Right cardiac atrium (tissue), 5 donors: Measurements from ENCODE around the gene DGCR6L. TPM values are rescaled to one million over a fixed set of nuclear protein-coding genes. Genes with fewer than 3 reads are reported as not detected.
"Not testable (repeated sequence)": the region's sequence is repeated elsewhere in the genome, so short reads cannot be mapped to it uniquely, and the experiment has no call there.

ENCODE experiments used
- ATAC-seq, 2 donors: fragments of 200-7000 bp; cut with Tn5 transposase; one replicate each; pipeline versions ENCODE4 v1.8.0 to v1.9.1; 2020; ENCODE audit warnings: moderate library complexity in 2 of 2, mild to moderate bottlenecking in 1 of 2
- DNase-seq, 3 donors: peaks; one replicate each; pipeline ENCODE4 v3.0.0-alpha.2; 2020
- H3K27ac ChIP-seq: one replicate; pipeline ENCODE4 v1.5.1; 2013; ENCODE audit warnings: mild to moderate bottlenecking, low read length, control low read depth, moderate library complexity
- H3K27me3 ChIP-seq: one replicate; pipeline ENCODE4 v1.6.1; 2013; ENCODE audit not compliant: control insufficient read depth, insufficient read depth
- H3K4me1 ChIP-seq: one replicate; pipeline ENCODE4 v1.6.1; 2013; ENCODE audit warnings: low read length; ENCODE audit not compliant: control insufficient read depth, insufficient read depth
- H3K4me3 ChIP-seq: one replicate; pipeline ENCODE4 v1.5.1; 2013; ENCODE audit warnings: low read length, control low read depth
- H3K9me3 ChIP-seq: one replicate; pipeline ENCODE4 v1.6.1; 2013; ENCODE audit warnings: low read length; ENCODE audit not compliant: control insufficient read depth
- WGBS: extraction: QIAGEN DNeasy Blood & Tissue Kit; methylation state at CpG from one replicate; pipeline ENCODE4 v1.1.7; 2013; 5-methylcytosine and 5-hydroxymethylcytosine counted together
- intact Hi-C, 4 donors: fragments of 100-400 bp; cut with DNase I; formaldehyde crosslinking; loops; one replicate each; pipeline versions ENCODE4 v1.11.0 to v1.14.0; 2022 to 2023
- polyA plus RNA-seq: library from polyadenylated mRNA; stranded (reverse); fragments of 200-250 nt; gene quantifications from one replicate; pipeline ENCODE4 v1.2.3, GENCODE V29; 2013
- total RNA-seq, 4 donors: library from RNA; stranded (reverse); fragmentation: NEBNext Ultra II Directional; extraction: Animal tissue kit (Norgen Biotek cat#: 25700); gene quantifications; one replicate each; pipeline ENCODE4 v1.2.1, GENCODE V29; 2021
- donor health status: healthy with polysubstance abuse.
- donor health status: DM: no; HTN: yes; CAD: no.
- donor health status: DM: no; HTN: no; CAD: no.
- donor health status: DM: no; HTN: yes; CAD: no; lungs with severe emphysema.
- donor health status: DM: yes; HTN: yes; CAD: no.

The DGCR6L gene
- total and polyA plus RNA-seq, 5 donors, result 40.0 to 88.9 (median 56.6) TPM

- intact Hi-C loops, result loop anchor here in 1 of 4 donors (5.0 kb wide), 1 partner anchor 130 kb away; no protein-coding TSS in a partner anchor
- not testable (repeated sequence) for H3K27ac ChIP-seq, H3K9me3 ChIP-seq, H3K4me3 ChIP-seq, DNase-seq, ATAC-seq, H3K27me3 ChIP-seq, H3K4me1 ChIP-seq
- WGBS, result 43% methylated on average over 19 of the region's 20 CpGs
Measured at GRCh38 chr22:20286784-20287423, 33.0 kb downstream of the DGCR6L start.

GRCh38 chr22:20286312-20286660, 33.6 kb downstream of the DGCR6L start:
- H3K4me1 ChIP-seq, ATAC-seq, DNase-seq, H3K27me3 ChIP-seq, H3K9me3 ChIP-seq, H3K4me3 ChIP-seq, H3K27ac ChIP-seq: not testable (repeated sequence)
- WGBS, result 28% methylated on average over 8 of the region's 8 CpGs
- intact Hi-C loops, result loop anchor here in 1 of 4 donors (5.0 kb wide), 1 partner anchor 129 kb away; no protein-coding TSS in a partner anchor

- not testable (repeated sequence) for H3K9me3 ChIP-seq, H3K4me1 ChIP-seq, H3K27ac ChIP-seq, H3K27me3 ChIP-seq, H3K4me3 ChIP-seq
- WGBS, result 30% methylated on average over 11 of the region's 12 CpGs
- peak; percentile 81 to 92 (median 89) for DNase-seq
- intact Hi-C loops, result loop anchor here in 3 of 4 donors (2.0 to 5.0 kb wide), 3 partner anchors 127 to 129 kb away; no protein-coding TSS in a partner anchor
- peak; percentile 79 to 84 for ATAC-seq
Measured at GRCh38 chr22:20285473-20286311, 34.2 kb downstream of the DGCR6L start.

DNA sequence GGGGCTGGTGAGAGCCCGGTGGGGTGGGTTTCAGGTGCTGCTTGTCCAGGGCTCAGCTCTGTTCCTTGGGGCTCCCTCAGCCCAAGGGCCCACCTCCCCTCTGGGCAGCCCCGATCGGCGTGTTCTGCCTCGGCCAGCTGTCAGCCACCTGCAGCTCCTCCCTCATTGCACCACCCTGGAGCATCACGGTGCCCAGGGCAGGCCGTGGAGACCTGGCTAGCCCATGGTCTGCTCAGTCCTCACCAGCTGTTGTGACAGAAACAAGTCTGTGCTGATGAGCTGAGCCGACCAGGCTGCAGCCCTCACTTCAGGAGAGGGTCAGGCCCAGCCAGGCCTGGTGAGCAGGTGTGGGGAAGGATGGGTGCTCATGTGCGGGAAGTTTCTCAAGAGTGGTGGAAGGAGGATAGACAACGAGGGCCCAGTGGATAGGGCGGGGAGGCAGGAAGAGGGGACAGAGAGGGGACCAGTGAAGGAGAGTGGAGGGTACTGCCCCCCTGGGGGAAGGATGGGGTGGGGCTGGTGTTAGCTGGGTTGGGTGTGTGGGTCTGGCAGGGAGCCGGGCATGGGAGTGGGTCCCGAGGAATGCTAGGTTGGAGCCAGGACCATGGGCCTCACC, 35.3 kb downstream of the DGCR6L start:
- WGBS, result 86% methylated on average over 13 of the region's 13 CpGs
- no peak for ATAC-seq

DNA sequence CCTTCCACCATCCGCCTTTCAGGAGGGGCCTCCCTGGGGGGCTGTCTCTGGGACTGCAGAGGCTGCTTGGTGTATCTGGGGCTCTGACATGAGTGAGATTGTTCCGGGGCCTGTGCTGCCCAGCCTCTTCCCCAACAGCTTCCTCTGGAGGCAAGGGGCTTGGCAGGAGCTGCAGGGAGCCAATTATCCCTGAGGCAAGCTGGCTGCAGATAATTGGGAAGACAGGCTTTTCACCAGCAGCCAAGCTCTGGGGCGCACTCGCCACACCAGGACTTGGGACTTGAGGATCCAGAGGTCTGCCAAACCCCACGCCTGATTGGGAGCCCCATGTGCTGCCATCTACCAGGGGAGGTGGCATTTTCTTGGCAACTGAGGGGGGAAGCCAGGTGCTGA, 36.2 kb downstream of the DGCR6L start:
- ATAC-seq (no peak), DNase-seq (no peak)
- 68% methylated on average over 5 of the region's 5 CpGs for WGBS
- Histone ChIP-seq H3K4me1 (no peaks in the 10 kb centered on the region), H3K4me3 (no peak overlapping the region), H3K27me3 (no peaks in the 10 kb centered on the region), H3K9me3 (no peaks in the 10 kb centered on the region), H3K27ac (no peak overlapping the region)
- intact Hi-C loops, result loop anchor here in 3 of 4 donors (2.0 to 5.0 kb wide), 3 partner anchors 125 to 127 kb away; no protein-coding TSS in a partner anchor

More for the DNA sequence above, 35.3 kb downstream of the DGCR6L start:
- Histone ChIP-seq H3K4me1 (no peaks in the 10 kb centered on the region), H3K9me3 (no peaks in the 10 kb centered on the region), H3K27me3 (no peaks in the 10 kb centered on the region), H3K27ac (no peak overlapping the region), H3K4me3 (no peak overlapping the region)
- DNase-seq, result no peak
- intact Hi-C loops, result loop anchor here (2.0 to 5.0 kb wide), 3 partner anchors 126 to 128 kb away; no protein-coding TSS in a partner anchor

- 75% methylated on average over 15 of the region's 15 CpGs for WGBS
- ATAC-seq, result no peak
- Histone ChIP-seq H3K4me3 (no peak overlapping the region), H3K9me3 (no peaks in the 10 kb centered on the region), H3K4me1 (no peaks in the 10 kb centered on the region), H3K27me3 (no peaks in the 10 kb centered on the region), H3K27ac (no peak overlapping the region)
- no peak for DNase-seq
- intact Hi-C loops, result loop anchor here in 1 of 4 donors (5.0 kb wide), 1 partner anchor 126 kb away; no protein-coding TSS in a partner anchor
Measured at GRCh38 chr22:20282901-20283673, 36.8 kb downstream of the DGCR6L start.

DNA sequence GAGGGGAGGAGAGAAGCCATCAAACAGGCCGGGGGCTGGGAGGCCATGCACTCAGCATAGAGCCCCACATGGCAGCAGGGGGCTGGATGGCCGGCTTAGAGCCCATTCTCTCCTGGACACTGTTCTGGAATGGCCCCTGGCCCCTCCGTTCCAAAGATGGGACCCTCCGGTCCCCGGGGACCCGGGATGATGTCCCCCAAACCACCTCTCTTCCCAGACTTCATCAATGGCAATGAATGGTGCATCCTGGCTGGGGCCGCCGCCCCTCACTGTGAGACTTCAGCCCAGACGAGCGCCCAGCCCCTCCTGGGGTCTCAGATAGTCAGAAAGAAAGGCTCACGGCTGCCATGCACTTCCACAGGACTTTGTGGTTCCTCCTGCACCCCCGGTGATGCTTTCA, 38.0 kb downstream of the DGCR6L start:
- 77% methylated on average over 12 of the region's 12 CpGs for WGBS
- Histone ChIP-seq H3K4me1 (no peaks in the 10 kb centered on the region), H3K27ac (no peak overlapping the region), H3K4me3 (no peak overlapping the region), H3K27me3 (no peaks in the 10 kb centered on the region), H3K9me3 (no peaks in the 10 kb centered on the region)
- ATAC-seq, result no peak
- DNase-seq, result no peak
- intact Hi-C loops, result loop anchor here in 1 of 4 donors (5.0 kb wide), 1 partner anchor 125 kb away; no protein-coding TSS in a partner anchor

DNA sequence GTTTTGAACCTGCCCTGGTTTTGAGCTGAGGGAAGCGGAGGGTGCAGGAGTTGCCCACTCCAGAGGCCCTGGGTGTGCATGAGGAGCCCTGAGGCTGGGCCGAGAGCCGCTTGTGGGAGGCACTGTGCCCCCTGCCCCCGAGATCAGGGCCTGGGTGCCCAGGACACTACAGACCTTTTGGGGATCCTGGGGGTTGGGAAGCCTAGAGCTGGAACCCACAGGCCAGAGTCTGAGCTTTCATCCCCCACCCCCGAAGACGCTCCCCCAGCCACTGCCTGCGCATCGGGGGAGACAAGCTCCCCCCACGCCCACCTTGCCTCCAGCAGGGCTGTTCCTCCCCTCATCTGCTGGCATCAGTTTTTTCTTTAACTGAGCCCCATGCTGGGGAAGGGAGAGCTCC, 38.4 kb downstream of the DGCR6L start:
- not testable (repeated sequence) for H3K4me3 ChIP-seq, H3K4me1 ChIP-seq, ATAC-seq, H3K9me3 ChIP-seq, DNase-seq, H3K27ac ChIP-seq, H3K27me3 ChIP-seq
- intact Hi-C loops, result loop anchor here in 1 of 4 donors (5.0 kb wide), 1 partner anchor 124 kb away; no protein-coding TSS in a partner anchor
- WGBS, result 70% methylated on average over 9 of the region's 9 CpGs

- ATAC-seq (no peak), DNase-seq (no peak)
- Histone ChIP-seq H3K9me3 (no peaks in the 10 kb centered on the region), H3K4me1 (no peaks in the 10 kb centered on the region), H3K27ac (no peak overlapping the region), H3K4me3 (no peak overlapping the region), H3K27me3 (no peaks in the 10 kb centered on the region)
- 77% methylated on average over 12 of the region's 12 CpGs for WGBS
- intact Hi-C loops, result loop anchor here in 1 of 4 donors (5.0 kb wide), 1 partner anchor 124 kb away; no protein-coding TSS in a partner anchor
Measured at GRCh38 chr22:20280866-20281265, 39.0 kb downstream of the DGCR6L start.

- DNase-seq, H3K9me3 ChIP-seq, ATAC-seq, H3K4me3 ChIP-seq, H3K27me3 ChIP-seq, H3K27ac ChIP-seq, H3K4me1 ChIP-seq: not testable (repeated sequence)
- WGBS, result 78% methylated on average over 18 of the region's 21 CpGs
- intact Hi-C loops, result loop anchor here in 1 of 4 donors (5.0 kb wide), 1 partner anchor 123 kb away; no protein-coding TSS in a partner anchor
Measured at GRCh38 chr22:20280163-20280562, 39.7 kb downstream of the DGCR6L start.
